ENCODE measurements around the gene BEST2.

DNA sequence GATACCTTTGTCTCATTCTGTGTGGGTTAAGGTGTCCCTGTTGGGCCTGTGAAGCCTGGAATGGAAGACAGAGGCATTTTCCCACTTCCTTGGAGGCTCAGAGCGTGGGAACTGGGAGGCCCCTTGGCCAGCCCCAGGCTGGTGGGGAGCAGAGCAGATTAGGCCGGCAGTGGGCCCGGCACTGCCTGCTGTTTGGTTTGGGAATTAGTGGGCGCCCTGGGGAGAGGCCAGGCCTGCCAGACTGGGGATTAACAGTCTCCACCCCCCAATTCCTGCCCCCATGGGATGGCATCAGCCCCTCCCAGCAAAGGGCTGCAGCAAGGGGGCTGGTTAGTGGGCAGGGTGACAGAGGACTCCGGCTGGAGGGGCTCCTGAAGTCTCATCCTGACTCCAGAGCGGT, 3.1 kb upstream of the BEST2 start:
- TF ChIP-seq OSR1 (CRISPR knock-in tag; IDR thresholded peaks at IDR 0.05) = no peak
- TF ChIP-seq BACH2 (CRISPR knock-in tag; IDR thresholded peaks at IDR 0.05; ENCODE audit: borderline replicate concordance) = no peak
- no peak for TF ChIP-seq SNAI2 (CRISPR knock-in tag; IDR thresholded peaks at IDR 0.05)
- no peak for TF ChIP-seq ZNF565 (CRISPR knock-in tag; conservative IDR thresholded peaks at IDR 0.05; ENCODE audit: low read depth)
- TF ChIP-seq, protein P1, sequence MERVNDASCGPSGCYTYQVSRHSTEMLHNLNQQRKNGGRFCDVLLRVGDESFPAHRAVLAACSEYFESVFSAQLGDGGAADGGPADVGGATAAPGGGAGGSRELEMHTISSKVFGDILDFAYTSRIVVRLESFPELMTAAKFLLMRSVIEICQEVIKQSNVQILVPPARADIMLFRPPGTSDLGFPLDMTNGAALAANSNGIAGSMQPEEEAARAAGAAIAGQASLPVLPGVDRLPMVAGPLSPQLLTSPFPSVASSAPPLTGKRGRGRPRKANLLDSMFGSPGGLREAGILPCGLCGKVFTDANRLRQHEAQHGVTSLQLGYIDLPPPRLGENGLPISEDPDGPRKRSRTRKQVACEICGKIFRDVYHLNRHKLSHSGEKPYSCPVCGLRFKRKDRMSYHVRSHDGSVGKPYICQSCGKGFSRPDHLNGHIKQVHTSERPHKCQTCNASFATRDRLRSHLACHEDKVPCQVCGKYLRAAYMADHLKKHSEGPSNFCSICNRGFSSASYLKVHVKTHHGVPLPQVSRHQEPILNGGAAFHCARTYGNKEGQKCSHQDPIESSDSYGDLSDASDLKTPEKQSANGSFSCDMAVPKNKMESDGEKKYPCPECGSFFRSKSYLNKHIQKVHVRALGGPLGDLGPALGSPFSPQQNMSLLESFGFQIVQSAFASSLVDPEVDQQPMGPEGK (CRISPR knock-in tag; IDR thresholded peaks at IDR 0.05; ENCODE audit: borderline replicate concordance) = no peak
- TF ChIP-seq ESRRG (CRISPR knock-in tag; IDR thresholded peaks at IDR 0.05) = no peak
- no peak for TF ChIP-seq TCF4 (CRISPR knock-in tag; IDR thresholded peaks at IDR 0.05; ENCODE audit: borderline replicate concordance)
- TF ChIP-seq ZC3H10 (CRISPR knock-in tag; IDR thresholded peaks at IDR 0.05) = no peak
- no peak for TF ChIP-seq ARNTL (CRISPR knock-in tag; IDR thresholded peaks at IDR 0.05; ENCODE audit: borderline replicate concordance, low read depth)
- no peak for TF ChIP-seq ZNF8 (CRISPR knock-in tag; IDR thresholded peaks at IDR 0.05)
